GOT3 (cell line): Measurements from ENCODE around the gene ADCY7.

ENCODE experiments used
- DNase-seq: peaks from one replicate; lab custom pipeline; 2025; ENCODE audit warnings: mixed read lengths; lab: John Stamatoyannopoulos, UW

Gene ADCY7

DNA sequence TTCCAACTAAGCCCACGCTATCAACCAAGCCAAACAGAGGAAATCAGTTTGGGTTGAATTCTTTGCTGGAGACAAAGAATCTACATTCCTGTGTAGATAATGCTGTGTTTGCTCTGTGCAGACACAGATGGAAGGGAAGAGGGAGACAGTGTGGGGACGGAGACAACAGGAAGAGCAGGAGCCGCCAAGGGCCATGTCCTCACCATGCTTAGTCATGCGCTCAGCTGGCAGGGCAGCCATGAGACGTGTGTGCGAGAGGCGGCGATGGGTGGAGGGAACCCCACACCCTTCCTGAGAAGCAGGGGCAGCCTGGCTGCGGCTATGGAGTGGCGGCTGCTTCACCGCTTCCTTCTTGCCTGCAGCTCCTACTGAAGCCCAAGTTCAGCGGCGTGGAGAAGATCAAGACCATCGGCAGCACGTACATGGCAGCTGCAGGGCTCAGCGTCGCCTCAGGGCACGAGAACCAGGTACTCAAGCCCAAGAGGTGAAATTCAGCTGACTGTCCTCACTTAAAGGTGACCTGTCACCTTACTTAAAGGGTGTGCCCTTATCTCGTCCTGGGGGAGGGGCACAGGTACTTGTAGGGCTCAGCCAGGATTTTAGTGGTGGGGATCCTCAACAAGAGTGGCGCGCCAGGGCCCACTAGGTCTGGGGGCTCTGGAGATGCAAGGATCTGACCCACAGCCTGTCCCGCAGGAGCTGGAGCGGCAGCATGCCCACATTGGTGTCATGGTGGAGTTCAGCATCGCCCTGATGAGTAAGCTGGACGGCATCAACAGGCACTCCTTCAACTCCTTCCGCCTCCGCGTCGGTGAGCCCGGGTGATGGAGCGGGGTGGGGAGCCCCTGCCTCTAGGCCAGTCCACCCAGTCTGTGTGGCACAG, 47.5 kb downstream of the ADCY7 start:
- no peak for DNase-seq

- no peak for DNase-seq
Observed at GRCh38 chr16:50314665-50315064, 48.3 kb downstream of the ADCY7 start.

DNA sequence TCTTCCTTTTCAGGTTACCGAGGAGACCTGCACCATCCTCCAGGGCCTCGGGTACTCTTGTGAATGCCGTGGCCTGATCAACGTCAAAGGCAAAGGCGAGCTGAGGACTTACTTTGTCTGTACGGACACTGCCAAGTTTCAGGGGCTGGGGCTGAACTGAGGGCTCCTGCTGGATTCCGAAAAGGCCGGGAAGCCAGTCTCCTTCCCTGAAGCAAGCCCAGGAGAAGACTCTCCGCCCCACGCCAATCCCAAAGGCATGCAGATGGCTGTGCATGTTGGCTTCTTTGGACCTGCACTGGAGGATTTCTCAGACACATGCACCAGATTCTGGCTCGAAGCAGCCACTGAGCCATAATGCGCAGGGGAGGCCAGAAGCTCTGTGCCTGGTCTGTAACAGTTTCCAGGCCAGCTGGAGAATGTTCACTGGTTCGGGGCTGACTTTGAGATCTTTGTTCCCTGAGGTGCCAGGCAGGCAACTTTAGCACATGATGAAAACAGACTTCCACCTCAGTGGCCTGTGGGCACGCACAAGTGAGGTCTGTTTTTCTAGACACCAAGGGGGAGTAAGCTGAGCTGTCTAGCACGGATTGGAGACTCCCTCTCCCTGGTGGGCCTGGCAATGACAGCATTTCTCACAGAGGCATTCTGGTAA, 49.1 kb downstream of the ADCY7 start:
- DNase-seq = no peak

DNA sequence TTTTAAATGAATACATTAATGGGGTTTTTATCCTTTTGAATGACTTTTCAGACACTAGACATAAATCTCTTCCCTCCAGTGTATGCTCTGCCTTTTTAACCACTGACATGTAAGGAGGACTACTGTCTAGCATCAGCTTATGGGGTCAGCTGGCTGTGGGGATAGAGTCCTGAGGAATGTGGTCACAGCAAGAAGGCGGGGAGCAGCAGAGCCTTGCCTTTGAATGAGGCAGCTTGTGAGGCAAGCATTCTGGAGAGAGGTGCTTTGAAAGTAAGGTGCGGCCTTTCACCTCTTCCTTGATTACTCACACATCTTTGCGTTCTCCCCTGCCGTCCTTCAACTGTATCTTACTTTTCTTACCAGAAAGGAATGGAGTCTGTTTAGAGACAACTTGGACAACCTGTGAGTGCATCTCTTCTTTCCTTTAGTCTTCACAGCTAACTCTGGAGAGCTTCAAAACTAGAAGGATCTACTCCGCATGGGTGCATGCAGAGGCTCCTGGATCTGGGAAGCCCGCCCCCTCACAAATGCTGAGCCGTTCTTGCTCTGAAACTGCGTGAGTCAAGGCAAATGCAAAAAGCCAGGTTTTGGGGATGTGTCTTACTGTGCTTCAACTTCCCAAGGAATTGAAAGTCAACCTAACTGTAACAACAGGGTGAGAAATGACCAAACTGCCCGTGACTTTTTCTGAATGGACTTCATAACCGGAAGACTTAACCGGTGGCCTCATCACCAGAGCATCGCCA, 49.9 kb downstream of the ADCY7 start:
- no peak for DNase-seq

DNA sequence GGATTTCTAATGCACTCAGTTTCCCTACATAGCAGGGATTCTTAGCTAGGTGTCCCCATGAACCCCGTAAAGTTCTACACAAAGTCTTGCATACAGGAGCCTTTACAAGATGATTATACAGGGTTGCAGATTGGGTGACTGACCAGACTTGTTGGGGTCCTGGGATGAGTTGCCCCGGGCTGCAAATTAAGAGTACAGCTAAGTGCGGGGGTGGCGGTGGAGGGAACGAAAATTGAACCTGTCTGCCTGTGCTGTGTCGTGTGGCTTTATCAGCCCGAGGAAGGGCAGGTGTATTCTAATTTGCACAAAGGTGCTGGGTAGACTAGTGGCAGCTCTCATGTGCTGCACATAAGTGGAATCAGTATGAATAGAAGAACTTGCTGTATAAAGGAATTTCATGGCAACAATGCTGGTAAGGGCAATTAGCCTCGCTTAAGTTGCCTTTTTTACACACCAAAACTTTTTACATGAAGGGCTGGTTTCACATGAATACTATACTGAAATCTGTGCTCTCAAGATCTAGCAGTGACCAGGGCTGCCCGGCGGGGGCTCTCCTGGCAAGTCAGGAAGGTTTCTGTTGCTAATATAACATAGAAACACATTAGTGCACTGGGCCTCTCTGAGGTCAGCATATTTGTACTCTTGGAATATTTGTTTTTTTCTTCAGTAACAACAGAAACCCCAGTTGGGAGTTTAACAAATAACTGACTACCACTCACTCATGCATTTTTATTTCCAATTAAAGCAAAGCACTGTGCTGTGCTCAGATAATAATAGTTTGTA, 50.7 kb downstream of the ADCY7 start:
- no peak for DNase-seq

DNA sequence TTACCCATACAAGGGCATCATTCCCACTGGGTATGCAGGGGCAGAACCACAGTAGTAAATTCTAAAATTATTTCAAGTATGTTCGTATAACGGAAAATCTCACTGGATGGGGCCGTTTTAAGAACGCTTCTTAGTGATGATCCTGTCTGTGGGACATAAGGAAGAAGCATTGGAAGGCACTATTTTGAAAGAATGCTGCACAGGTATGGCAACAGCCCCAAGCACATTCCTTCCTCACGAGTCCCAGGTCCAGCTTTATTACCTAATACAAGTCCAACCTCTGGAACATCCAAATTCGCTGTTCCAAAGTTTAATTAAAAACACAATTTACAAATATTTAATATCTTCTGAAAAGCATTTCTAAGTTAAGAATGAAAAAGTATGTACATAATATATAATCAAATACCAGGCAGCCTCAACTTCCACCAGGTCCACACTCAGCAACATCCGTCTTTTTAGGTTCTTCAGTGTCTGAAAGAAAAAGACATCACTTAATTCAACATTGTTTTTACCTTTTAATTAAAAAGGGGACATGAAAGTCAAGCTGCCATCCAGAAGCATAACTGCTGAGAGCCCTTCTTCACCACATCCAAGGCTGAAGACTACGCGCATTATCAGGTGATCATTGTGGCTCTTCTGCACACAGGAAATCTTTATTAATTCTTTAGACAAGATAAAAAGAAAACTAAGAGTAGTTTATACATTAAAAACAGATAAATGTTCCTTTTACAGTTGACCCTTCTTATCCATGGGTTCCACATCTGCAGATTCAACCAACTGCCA, 52.6 kb downstream of the ADCY7 start:
- no peak for DNase-seq

DNA sequence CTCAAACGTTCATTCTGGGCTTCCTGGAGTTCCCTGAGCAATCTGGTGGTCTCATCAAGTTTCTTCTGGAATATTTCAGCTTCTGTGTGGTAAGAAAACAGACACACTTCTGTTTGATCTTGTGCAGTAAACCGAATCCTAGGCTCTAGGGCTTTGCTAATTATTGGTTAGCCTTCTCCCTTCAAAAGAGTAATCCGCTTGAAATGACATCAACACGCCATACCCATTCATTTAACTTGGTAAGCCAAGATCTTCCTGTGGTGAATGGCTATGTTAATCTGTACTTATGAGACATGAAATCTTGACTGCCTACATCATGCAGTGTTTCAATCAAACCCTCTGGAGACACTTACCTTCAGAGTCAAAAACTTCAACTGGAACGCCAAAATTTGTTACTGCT, 54.0 kb downstream of the ADCY7 start:
- DNase-seq = no peak

GRCh38 chr16:50322333-50322732, 56.0 kb downstream of the ADCY7 start:
- DNase-seq = no peak

- DNase-seq = no peak
Observed at GRCh38 chr16:50323335-50324011, 57.1 kb downstream of the ADCY7 start.

DNA sequence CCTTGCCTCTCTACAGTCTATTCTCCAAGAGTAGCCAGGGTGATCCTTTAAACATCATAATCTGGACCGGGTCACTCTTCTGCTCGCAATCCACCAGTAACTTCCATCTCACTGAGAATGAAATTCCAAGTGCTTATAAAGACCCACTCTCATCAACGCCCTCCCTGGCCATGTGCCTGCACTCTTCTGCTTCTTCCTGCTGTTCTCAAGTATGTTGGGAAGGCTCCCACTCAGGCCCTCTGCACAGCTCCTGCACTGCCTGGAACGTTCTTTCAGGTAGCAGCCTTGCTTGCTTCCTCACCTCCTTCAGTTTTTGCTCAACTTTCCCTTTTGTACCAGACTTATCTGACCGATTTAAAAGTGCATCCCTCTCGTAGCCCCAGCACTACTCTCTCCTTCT, 58.0 kb downstream of the ADCY7 start:
- no peak for DNase-seq

DNA sequence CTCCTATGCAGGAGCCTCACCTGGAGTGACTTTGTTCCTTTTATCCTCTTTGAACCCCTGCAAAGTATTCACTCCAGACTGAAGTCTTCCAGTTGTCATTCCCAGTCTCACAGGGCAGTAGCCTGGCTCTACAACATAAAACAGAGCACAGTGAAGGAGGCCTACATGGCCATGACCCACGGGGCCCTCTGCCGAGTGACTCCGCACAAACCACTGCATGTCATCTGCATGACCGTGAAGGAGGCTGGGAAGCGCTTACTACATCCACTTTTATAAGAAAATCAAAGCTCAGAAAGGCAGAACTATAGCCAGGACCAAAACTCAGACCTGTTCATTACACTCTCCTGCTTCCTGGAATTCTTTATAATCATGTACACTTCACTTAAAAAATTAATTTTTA, 59.9 kb downstream of the ADCY7 start:
- no peak for DNase-seq

DNA sequence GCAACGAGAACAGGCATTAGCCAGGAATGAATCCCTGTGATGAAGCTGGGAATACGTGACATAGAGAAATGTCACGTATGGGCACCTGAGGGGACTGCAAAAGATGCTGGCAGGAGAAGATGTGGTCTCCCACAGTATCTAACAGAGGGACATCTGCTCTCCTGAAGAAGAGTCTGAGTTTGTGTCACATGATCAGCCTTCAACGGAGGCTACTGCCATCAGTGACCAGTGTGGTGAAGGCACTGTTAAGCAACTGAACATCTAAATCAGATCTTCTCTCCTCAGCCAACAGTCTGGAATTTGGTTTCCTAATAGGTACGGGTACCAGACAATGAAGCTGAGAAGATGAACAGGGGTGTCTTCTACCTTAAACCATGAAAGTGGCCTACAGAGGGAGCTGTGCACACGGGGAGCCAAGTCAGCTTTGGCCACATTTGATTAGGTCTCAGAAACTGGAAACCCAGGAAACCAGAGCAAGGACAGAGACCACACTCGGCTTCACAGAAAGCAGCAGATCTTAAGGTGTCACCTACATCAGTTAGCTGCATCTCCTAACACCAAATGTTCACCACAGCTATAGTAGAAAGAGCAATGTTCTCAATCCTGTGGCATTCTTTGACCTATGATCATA, 60.6 kb downstream of the ADCY7 start:
- DNase-seq = no peak

- DNase-seq = no peak
Observed at GRCh38 chr16:50329446-50330189, 63.3 kb downstream of the ADCY7 start.

- DNase-seq = no peak
Observed at GRCh38 chr16:50331570-50331969, 65.2 kb downstream of the ADCY7 start.

DNA sequence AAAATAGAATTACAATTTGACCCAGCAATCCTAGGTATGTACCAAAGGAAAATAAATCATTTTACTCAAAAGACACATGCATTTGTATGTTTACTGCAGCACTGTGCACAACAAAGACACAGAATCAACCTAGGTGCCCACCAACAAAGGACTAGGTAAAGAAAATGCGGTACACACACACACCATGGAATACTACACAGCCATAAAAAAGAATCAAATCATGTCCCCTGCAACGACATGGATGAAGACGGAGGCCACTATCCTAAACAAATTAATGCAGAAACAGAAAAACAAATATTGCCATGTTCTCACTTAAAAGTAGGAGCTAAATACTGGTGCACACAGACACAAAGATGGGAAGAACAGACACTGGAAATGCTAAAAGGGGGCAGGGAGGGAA, 66.2 kb downstream of the ADCY7 start:
- no peak for DNase-seq

DNA sequence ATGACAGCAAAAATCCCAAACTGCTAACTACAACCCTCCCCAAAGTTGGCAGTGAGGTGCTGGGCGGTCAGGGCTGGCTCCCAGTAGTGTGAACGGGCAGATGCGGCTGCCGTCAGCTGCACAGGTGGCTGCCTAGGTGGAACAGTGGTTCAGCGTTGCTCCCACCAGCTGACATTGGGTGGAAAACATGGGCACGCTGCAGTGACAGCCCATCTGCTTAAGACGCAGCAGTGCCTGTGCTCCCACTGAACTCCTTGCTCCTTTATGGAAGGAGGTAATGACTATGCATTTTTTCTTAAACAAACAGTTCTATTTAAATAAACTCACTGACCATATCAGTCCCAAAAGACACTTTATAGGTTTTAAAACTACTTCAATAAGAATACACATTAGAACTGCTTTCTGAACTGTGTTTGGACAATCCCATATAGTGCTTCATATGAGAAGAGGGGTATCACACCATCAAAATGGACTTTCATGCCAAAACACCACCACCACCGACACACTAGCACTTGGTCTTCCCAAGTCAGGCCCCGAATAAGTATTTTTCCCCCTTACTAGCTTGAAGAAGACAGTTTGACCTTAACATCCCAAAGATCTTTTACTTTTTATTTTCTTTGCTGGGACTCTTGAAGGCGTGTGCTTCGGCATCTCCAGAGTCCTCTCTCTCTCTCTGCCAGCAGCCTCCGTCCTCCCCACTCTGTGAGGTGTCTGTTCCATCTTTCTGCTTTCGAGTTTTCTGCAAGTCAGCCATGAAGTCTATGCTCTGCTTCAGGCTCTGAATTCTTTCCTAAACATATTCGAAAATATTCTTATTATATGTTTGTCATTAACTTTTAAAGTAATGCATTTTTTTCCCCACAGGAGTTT, 68.0 kb downstream of the ADCY7 start:
- DNase-seq = no peak

GRCh38 chr16:50335196-50335958, 69.0 kb downstream of the ADCY7 start:
- DNase-seq = no peak

DNA sequence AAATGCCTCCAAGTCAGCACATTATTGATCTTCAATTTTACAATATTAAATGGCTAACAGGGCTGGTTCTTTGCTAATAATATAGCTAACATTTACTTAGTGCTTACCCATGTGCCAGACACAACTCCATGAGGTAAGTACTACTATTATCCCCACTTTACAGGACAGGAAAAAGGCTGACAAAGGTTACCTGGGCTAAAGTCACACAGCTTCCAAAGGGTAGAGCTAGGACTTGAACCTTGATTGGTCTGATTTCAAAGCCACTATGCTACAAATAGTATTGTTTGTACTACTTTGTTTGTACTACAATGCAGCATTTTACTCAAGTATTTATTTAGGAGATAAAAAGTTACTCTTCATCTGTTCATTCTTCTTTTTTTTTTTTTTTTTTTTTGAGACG, 70.5 kb downstream of the ADCY7 start:
- DNase-seq = no peak
